HG03457 (cell line): Measurements from ENCODE around the gene LLGL2.

Experiments used
- ATAC-seq: cut with Tn5 transposase; IDR thresholded peaks from one replicate; pipeline ENCODE4 v1.9.1; 2021; ENCODE audit warnings: moderate number of reproducible peaks; ENCODE audit not compliant: unreplicated experiment

Gene LLGL2

GRCh38 chr17:75546181-75546580, 20.7 kb downstream of the LLGL2 start:
- ATAC-seq = no peak

- ATAC-seq = no peak
These were observed 21.6 kb downstream of the LLGL2 start for GRCh38 chr17:75547091-75547490.

- no peak for ATAC-seq
These were observed 23.3 kb downstream of the LLGL2 start for GRCh38 chr17:75548813-75549212.

- ATAC-seq = no peak
These were observed 24.0 kb downstream of the LLGL2 start for GRCh38 chr17:75549246-75550138.

- no peak for ATAC-seq
These were observed 24.6 kb downstream of the LLGL2 start for GRCh38 chr17:75550139-75550465.

- no peak for ATAC-seq
These were observed 25.8 kb downstream of the LLGL2 start for GRCh38 chr17:75551266-75551665.

GRCh38 chr17:75552425-75553294, 27.2 kb downstream of the LLGL2 start:
- no peak for ATAC-seq

GRCh38 chr17:75553295-75554110, 28.0 kb downstream of the LLGL2 start:
- ATAC-seq = no peak

- no peak for ATAC-seq
These were observed 30.2 kb downstream of the LLGL2 start for GRCh38 chr17:75555679-75556153.

- ATAC-seq = no peak
These were observed 31.8 kb downstream of the LLGL2 start for GRCh38 chr17:75557075-75557851.

GRCh38 chr17:75557852-75558665, 32.6 kb downstream of the LLGL2 start:
- ATAC-seq = no peak

- no peak for ATAC-seq
These were observed 33.4 kb downstream of the LLGL2 start for GRCh38 chr17:75558666-75559530.

GRCh38 chr17:75559958-75560533, 34.5 kb downstream of the LLGL2 start:
- no peak for ATAC-seq

GRCh38 chr17:75561927-75562603, 36.6 kb downstream of the LLGL2 start:
- ATAC-seq = no peak

- ATAC-seq = no peak
These were observed 37.7 kb downstream of the LLGL2 start for GRCh38 chr17:75563063-75563758.

GRCh38 chr17:75564195-75564594, 38.7 kb downstream of the LLGL2 start:
- ATAC-seq = no peak

- no peak for ATAC-seq
These were observed 39.6 kb downstream of the LLGL2 start for GRCh38 chr17:75565066-75565465.
